MG63 (cell line): ENCODE measurements around the gene MEIS2. TPM values are rescaled to one million over a fixed set of nuclear protein-coding genes. Genes with fewer than 3 reads are reported as not detected.

Experiments
- DNase-seq: peaks from one replicate; pipeline ENCODE4 v3.0.0-alpha.2; 2020
- H3K27me3 ChIP-seq: fragments of 250-450 bp; sonication (Bioruptor Pico); 2 replicates; pipeline ENCODE4 v1.5.1; 2020; ENCODE audit warnings: mild to moderate bottlenecking, moderate library complexity
- H3K36me3 ChIP-seq: fragments of 250-450 bp; sonication (Bioruptor Pico); 2 replicates; pipeline ENCODE4 v1.5.1; 2020; ENCODE audit warnings: mild to moderate bottlenecking, moderate library complexity
- H3K4me3 ChIP-seq: fragments of 250-450 bp; sonication (Bioruptor Pico); 2 replicates; pipeline ENCODE4 v1.5.1; 2020; ENCODE audit warnings: mild to moderate bottlenecking, moderate library complexity
- H3K9me3 ChIP-seq: fragments of 250-450 bp; sonication (Bioruptor Pico); 2 replicates; pipeline ENCODE4 v1.5.1; 2020; ENCODE audit warnings: mild to moderate bottlenecking, moderate library complexity
- total RNA-seq: library from RNA; depleted of rRNA; stranded (reverse); fragments of >200 nt; shearing (Covaris generic); gene quantifications from 2 replicates; pipeline ENCODE4 v1.2.3, GENCODE V29; 2014; ENCODE audit warnings: low replicate concordance

MEIS2 gene
- total RNA-seq, 1 experiment from 2014 or later, result 2.0 TPM

- no peaks in the 10 kb centered on the region for H3K36me3 ChIP-seq
- no peak for DNase-seq
- H3K9me3 ChIP-seq, result no peaks in the 10 kb centered on the region
- no peak overlapping the region for H3K4me3 ChIP-seq
- H3K27me3 ChIP-seq, result no peaks in the 10 kb centered on the region
Measured at GRCh38 chr15:36856339-36856973, 243.9 kb downstream of the MEIS2 start.

- H3K9me3 ChIP-seq, result no peaks in the 10 kb centered on the region
- H3K27me3 ChIP-seq, result no peaks in the 10 kb centered on the region
- DNase-seq, result no peak
- H3K4me3 ChIP-seq, result no peak overlapping the region
- H3K36me3 ChIP-seq, result no peaks in the 10 kb centered on the region
Measured at GRCh38 chr15:36850864-36851263, 249.5 kb downstream of the MEIS2 start.

GRCh38 chr15:36845270-36845669 lies 255.1 kb downstream of the MEIS2 start:
- Histone ChIP-seq H3K36me3 (no peaks in the 10 kb centered on the region), H3K9me3 (no peaks in the 10 kb centered on the region), H3K27me3 (peaks cover 2% of the 10 kb centered on the region; the same call in 1 of the 2 replicates), H3K4me3 (no peak overlapping the region)
- DNase-seq, result no peak

- H3K36me3 ChIP-seq, result no peaks in the 10 kb centered on the region
- no peaks in the 10 kb centered on the region for H3K9me3 ChIP-seq
- H3K4me3 ChIP-seq, result no peak overlapping the region
- peaks cover 2% of the 10 kb centered on the region; the same call in 1 of the 2 replicates for H3K27me3 ChIP-seq
- no peak for DNase-seq
Measured at GRCh38 chr15:36844534-36844998, 255.8 kb downstream of the MEIS2 start.

- Histone ChIP-seq H3K9me3 (no peaks in the 10 kb centered on the region), H3K36me3 (no peaks in the 10 kb centered on the region), H3K27me3 (peaks cover 2% of the 10 kb centered on the region; the same call in 1 of the 2 replicates), H3K4me3 (no peak overlapping the region)
- DNase-seq, result no peak
Measured at GRCh38 chr15:36843822-36844221, 256.5 kb downstream of the MEIS2 start.

GRCh38 chr15:36841193-36841592 lies 259.2 kb downstream of the MEIS2 start:
- Histone ChIP-seq H3K27me3 (peaks cover 2% of the 10 kb centered on the region; the same call in 1 of the 2 replicates), H3K36me3 (no peaks in the 10 kb centered on the region), H3K4me3 (no peak overlapping the region), H3K9me3 (no peaks in the 10 kb centered on the region)
- DNase-seq, result no peak
